T-cell (primary cell): Measurements from ENCODE around the gene ZNF845. TPM values are rescaled to one million over a fixed set of nuclear protein-coding genes. Genes with fewer than 3 reads are reported as not detected.
A peak's percentile ranks its signal among the peaks of the same experiment; 100 is the strongest.

Source experiments
- ATAC-seq, 4 experiments: fragments of 200-7000 bp in 3 of 4; fragments of 150-1000 bp in 1 of 4; cut with Tn5 transposase; replicated peaks in 1 of 4; 1 replicate in 3 of 4; 2 replicates in 1 of 4; pipeline ENCODE4 v1.10.0; 2021; ENCODE audit warnings: moderate library complexity in 3 of 4, mild to moderate bottlenecking in 2 of 4, moderate number of reproducible peaks in 1 of 4
- CTCF ChIA-PET, 2 donors: fragments of 300-600 bp; sonication (Branson Sonifier 250); formaldehyde crosslinking; loops; one replicate each; lab custom pipeline; 2022; ENCODE audit warnings: antibody characterized with exemption in 2 of 2; lab: Charles Lee
- POLR2A ChIA-PET, 2 donors: fragments of 300-600 bp; sonication (Branson Sonifier 250); formaldehyde crosslinking; loops; one replicate each; lab custom pipeline; 2022; ENCODE audit warnings: antibody characterized with exemption in 2 of 2; lab: Charles Lee
- DNase-seq, 35 experiments: peaks; one replicate each; pipeline versions ENCODE4 v3.0.0 to v3.0.0-alpha.2; 2013 to 2023
- H3K27ac ChIP-seq: one replicate; pipeline ENCODE4 v1.5.1; 2013; ENCODE audit warnings: low read length
- H3K27me3 ChIP-seq, 2 experiments: replicated peaks in 1 of 2; 1 replicate in 1 of 2; 2 replicates in 1 of 2; pipeline versions ENCODE4 v1.6.1 to v1.7.0; 2013; ENCODE audit warnings: low read length in 1 of 2, mixed read lengths in 1 of 2; ENCODE audit not compliant: control insufficient read depth in 2 of 2, insufficient read depth in 2 of 2; ENCODE audit errors: extremely low read depth in 1 of 2
- H3K36me3 ChIP-seq, 2 donors: 1 replicate in 1 of 2; 2 replicates in 1 of 2; pipeline versions ENCODE4 v1.6.1 to v1.7.0; 2013; ENCODE audit warnings: low read length in 1 of 2; ENCODE audit not compliant: control insufficient read depth in 2 of 2, insufficient read depth in 1 of 2; ENCODE audit errors: extremely low read depth in 1 of 2
- H3K4me1 ChIP-seq, 2 experiments: 1 replicate in 1 of 2; 2 replicates in 1 of 2; pipeline versions ENCODE4 v1.6.1 to v1.7.0; 2013; ENCODE audit warnings: low read length in 2 of 2, mixed read lengths in 1 of 2; ENCODE audit not compliant: insufficient read depth in 2 of 2, control insufficient read depth in 1 of 2; ENCODE audit errors: extremely low read depth in 1 of 2
- H3K4me3 ChIP-seq, 2 donors: 1 replicate in 1 of 2; 2 replicates in 1 of 2; pipeline versions ENCODE4 v1.5.1 to v1.7.0; 2013; ENCODE audit warnings: mild to moderate bottlenecking in 2 of 2, low read length in 1 of 2, moderate library complexity in 1 of 2; ENCODE audit not compliant: control insufficient read depth in 1 of 2; ENCODE audit errors: extremely low read depth in 1 of 2
- H3K9me3 ChIP-seq: 2 replicates; pipeline ENCODE4 v1.7.0; 2013
- H3K27ac Mint-ChIP-seq, 2 donors: one replicate each; pipeline ENCODE4 v1.8.0; 2020 to 2021; ENCODE audit warnings: mild to moderate bottlenecking in 2 of 2, mixed read lengths in 2 of 2
- H3K27me3 Mint-ChIP-seq, 2 donors: one replicate each; pipeline ENCODE4 v1.8.0; 2021 to 2022; ENCODE audit warnings: mixed read lengths in 2 of 2
- H3K36me3 Mint-ChIP-seq: one replicate; pipeline ENCODE4 v1.8.0; 2021; ENCODE audit warnings: mixed read lengths
- H3K4me1 Mint-ChIP-seq, 3 donors: one replicate each; pipeline ENCODE4 v1.8.0; 2020 to 2022; ENCODE audit warnings: mixed read lengths in 3 of 3, mild to moderate bottlenecking in 1 of 3
- H3K4me3 Mint-ChIP-seq, 3 donors: one replicate each; pipeline ENCODE4 v1.8.0; 2020 to 2022; ENCODE audit warnings: mild to moderate bottlenecking in 3 of 3, mixed read lengths in 3 of 3, moderate library complexity in 3 of 3
- H3K9me3 Mint-ChIP-seq, 3 donors: one replicate each; pipeline ENCODE4 v1.8.0; 2020 to 2022; ENCODE audit warnings: mixed read lengths in 3 of 3
- WGBS: methylation state at CpG from one replicate; pipeline ENCODE4 v1.1.5; 2013; ENCODE audit warnings: missing lambda C conversion rate; ENCODE audit not compliant: insufficient coverage; 5-methylcytosine and 5-hydroxymethylcytosine counted together
- total RNA-seq, 35 experiments: library from RNA in 6 of 35; stranded (reverse) in 6 of 35; fragments of 120-200 nt in 1 of 35; gene quantifications; one replicate each; pipeline versions ENCODE4 v1.2.1 to v1.2.4 and lab custom pipeline; 2013 to 2026

Gene ZNF845
- total RNA-seq, 5 donors from 2014 or later (not counting 1 experiment from before 2014, with no cell fraction given) = 7.4 to 14.7 (median 14.4) TPM

- Histone ChIP-seq H3K36me3 (peaks cover 0 to 40% of the 10 kb centered on the region in 2 donors), H3K27ac (no peak overlapping the region), H3K9me3 (no peaks in the 10 kb centered on the region), H3K27me3 (no peaks in the 10 kb centered on the region), H3K4me3 (no peak overlapping the region), H3K4me1 (no peaks in the 10 kb centered on the region)
- ATAC-seq (no peak), DNase-seq (no peak)
- Mint-ChIP-seq H3K4me3 (no peak overlapping the region), H3K4me1 (peaks cover 7 to 16% (median 10%) of the 10 kb centered on the region in 3 donors), H3K27me3 (no peaks in the 10 kb centered on the region), H3K36me3 (peaks cover 70% of the 10 kb centered on the region), H3K27ac (no peak overlapping the region), H3K9me3 (peaks cover 4 to 18% (median 5%) of the 10 kb centered on the region in 3 donors)
- POLR2A ChIA-PET = no interaction called here
- WGBS = 92% methylated on average over 2 of the region's 4 CpGs
- CTCF ChIA-PET = no interaction called here
Observed at GRCh38 chr19:53372196-53372595, 38.6 kb downstream of the ZNF845 start.

- no peaks in the 10 kb centered on the region for H3K9me3 ChIP-seq
- Mint-ChIP-seq H3K36me3 (peaks cover 83% of the 10 kb centered on the region), H3K27me3 (no peaks in the 10 kb centered on the region), H3K27ac (no peak overlapping the region), H3K9me3 (peaks cover 4 to 18% (median 10%) of the 10 kb centered on the region in 3 donors), H3K4me1 (peaks cover 0 to 3% (median 0%) of the 10 kb centered on the region in 3 donors), H3K4me3 (peak overlapping the region in 1 of 3 donors; percentile 17)
- ChIA-PET CTCF (no interaction called here), POLR2A (interaction anchor here in 1 of 2 donors (0.6 kb wide), 1 partner anchor 8 kb away, joined by 5 read pairs; no protein-coding TSS in a partner anchor)
- DNase-seq (no peak), ATAC-seq (no peak)
- no peak overlapping the region for H3K4me3 ChIP-seq
- H3K36me3 ChIP-seq = peaks cover 3 to 60% of the 10 kb centered on the region in 2 donors
- no peak overlapping the region for H3K27ac ChIP-seq
- no peaks in the 10 kb centered on the region for H3K27me3 ChIP-seq
- no peaks in the 10 kb centered on the region for H3K4me1 ChIP-seq
- no CpG with 5 or more reads among the region's 3 CpGs for WGBS
Observed at GRCh38 chr19:53374288-53374687, 40.7 kb downstream of the ZNF845 start.

DNA sequence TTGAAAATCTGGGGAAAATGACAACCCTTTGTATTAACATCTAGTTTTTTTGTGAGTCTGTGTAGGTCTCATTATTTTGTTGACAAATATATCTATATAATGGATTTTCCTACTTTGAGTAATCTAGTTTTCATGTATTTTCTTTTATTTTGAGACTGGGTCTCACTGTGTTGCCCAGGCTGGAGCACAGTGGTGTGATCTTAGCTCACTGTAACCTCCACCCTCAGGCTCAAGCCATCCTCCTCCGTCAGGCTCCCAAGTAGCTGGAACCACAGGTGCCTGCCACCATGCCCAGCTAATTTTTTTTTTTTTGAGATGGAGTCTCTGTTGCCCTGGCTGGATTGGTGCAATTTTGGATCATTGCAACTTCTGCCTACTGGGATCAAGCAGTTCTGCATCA is 41.2 kb downstream of the ZNF845 start:
- Mint-ChIP-seq H3K4me3 (no peak overlapping the region), H3K27ac (no peak overlapping the region), H3K36me3 (peaks cover 85% of the 10 kb centered on the region), H3K9me3 (peaks cover 4 to 18% (median 12%) of the 10 kb centered on the region in 3 donors), H3K27me3 (no peaks in the 10 kb centered on the region), H3K4me1 (peaks cover 0 to 3% (median 0%) of the 10 kb centered on the region in 3 donors)
- DNase-seq = no peak
- no peak for ATAC-seq
- no peak overlapping the region for H3K27ac ChIP-seq
- H3K4me3 ChIP-seq = no peak overlapping the region
- H3K4me1 ChIP-seq = no peaks in the 10 kb centered on the region
- no peaks in the 10 kb centered on the region for H3K27me3 ChIP-seq
- ChIA-PET POLR2A (interaction anchor here in 1 of 2 donors (0.6 kb wide), 1 partner anchor 8 kb away, joined by 5 read pairs; no protein-coding TSS in a partner anchor), CTCF (no interaction called here)
- no peaks in the 10 kb centered on the region for H3K9me3 ChIP-seq
- peaks cover 3 to 64% of the 10 kb centered on the region in 2 donors for H3K36me3 ChIP-seq
- no CpG with 5 or more reads among the region's 1 CpG for WGBS

DNA sequence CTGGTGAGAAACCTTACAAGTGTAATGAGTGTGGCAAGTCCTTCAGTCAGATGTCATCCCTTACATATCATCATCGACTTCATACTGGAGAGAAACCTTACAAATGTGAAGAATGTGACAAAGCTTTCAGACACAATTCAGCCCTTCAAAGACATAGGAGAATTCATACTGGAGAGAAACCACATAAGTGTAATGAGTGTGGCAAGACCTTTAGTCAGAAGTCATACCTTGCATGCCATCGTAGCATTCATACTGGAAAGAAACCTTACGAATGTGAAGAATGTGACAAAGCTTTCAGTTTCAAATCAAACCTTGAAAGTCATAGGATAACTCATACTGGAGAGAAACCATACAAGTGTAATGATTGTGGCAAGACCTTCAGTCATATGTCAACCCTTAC is 47.8 kb downstream of the ZNF845 start:
- DNase-seq (no peak), ATAC-seq (no peak)
- ChIA-PET CTCF (no interaction called here), POLR2A (no interaction called here)
- no peaks in the 10 kb centered on the region for H3K27me3 ChIP-seq
- H3K27ac Mint-ChIP-seq = no peak overlapping the region
- peaks cover 3 to 48% of the 10 kb centered on the region in 2 donors for H3K36me3 ChIP-seq
- H3K4me3 ChIP-seq = no peak overlapping the region
- H3K4me1 Mint-ChIP-seq = no peaks in the 10 kb centered on the region
- peaks cover 32 to 67% (median 52%) of the 10 kb centered on the region in 3 donors for H3K9me3 Mint-ChIP-seq
- H3K27ac ChIP-seq = no peak overlapping the region
- H3K27me3 Mint-ChIP-seq = no peaks in the 10 kb centered on the region
- H3K9me3 ChIP-seq = peaks cover 18% of the 10 kb centered on the region
- 90% methylated on average over 2 of the region's 3 CpGs for WGBS
- peaks cover 92% of the 10 kb centered on the region for H3K36me3 Mint-ChIP-seq
- no peak overlapping the region for H3K4me3 Mint-ChIP-seq
- no peaks in the 10 kb centered on the region for H3K4me1 ChIP-seq

- H3K4me1 Mint-ChIP-seq = no peaks in the 10 kb centered on the region
- H3K4me3 Mint-ChIP-seq = no peak overlapping the region
- H3K9me3 Mint-ChIP-seq = peaks cover 23 to 61% (median 58%) of the 10 kb centered on the region in 3 donors
- peaks cover 9% of the 10 kb centered on the region for H3K9me3 ChIP-seq
- POLR2A ChIA-PET = no interaction called here
- peaks cover 39% of the 10 kb centered on the region for H3K36me3 Mint-ChIP-seq
- H3K27me3 ChIP-seq = no peaks in the 10 kb centered on the region
- H3K4me1 ChIP-seq = no peaks in the 10 kb centered on the region
- no CpG with 5 or more reads among the region's 3 CpGs for WGBS
- no peaks in the 10 kb centered on the region for H3K27me3 Mint-ChIP-seq
- ATAC-seq (no peak), DNase-seq (no peak)
- H3K4me3 ChIP-seq = no peak overlapping the region
- no peak overlapping the region for H3K27ac Mint-ChIP-seq
- no peak overlapping the region for H3K27ac ChIP-seq
- CTCF ChIA-PET = no interaction called here
- no peaks in the 10 kb centered on the region for H3K36me3 ChIP-seq
Observed at GRCh38 chr19:53388168-53388567, 54.6 kb downstream of the ZNF845 start.

- H3K4me3 Mint-ChIP-seq = no peak overlapping the region
Observed at GRCh38 chr19:53388904-53389303, 55.4 kb downstream of the ZNF845 start.

More at GRCh38 chr19:53388904-53389303, 55.4 kb downstream of the ZNF845 start:
- H3K9me3 ChIP-seq = peaks cover 9% of the 10 kb centered on the region
- POLR2A ChIA-PET = no interaction called here
- no peak overlapping the region for H3K27ac ChIP-seq
- no peak overlapping the region for H3K4me3 ChIP-seq
- H3K36me3 ChIP-seq = no peaks in the 10 kb centered on the region
- Mint-ChIP-seq H3K27me3 (no peaks in the 10 kb centered on the region), H3K27ac (no peak overlapping the region), H3K9me3 (peaks cover 18 to 57% (median 50%) of the 10 kb centered on the region in 3 donors), H3K36me3 (peaks cover 37% of the 10 kb centered on the region), H3K4me1 (peaks cover 0 to 1% (median 1%) of the 10 kb centered on the region in 3 donors)
- no peak for ATAC-seq
- no peaks in the 10 kb centered on the region for H3K4me1 ChIP-seq
- DNase-seq = no peak
- CTCF ChIA-PET = no interaction called here
- H3K27me3 ChIP-seq = no peaks in the 10 kb centered on the region
- WGBS = 96% methylated on average over 2 of the region's 5 CpGs
